ENCODE results near the gene HOXA6.

The HOXA6 gene

DNA sequence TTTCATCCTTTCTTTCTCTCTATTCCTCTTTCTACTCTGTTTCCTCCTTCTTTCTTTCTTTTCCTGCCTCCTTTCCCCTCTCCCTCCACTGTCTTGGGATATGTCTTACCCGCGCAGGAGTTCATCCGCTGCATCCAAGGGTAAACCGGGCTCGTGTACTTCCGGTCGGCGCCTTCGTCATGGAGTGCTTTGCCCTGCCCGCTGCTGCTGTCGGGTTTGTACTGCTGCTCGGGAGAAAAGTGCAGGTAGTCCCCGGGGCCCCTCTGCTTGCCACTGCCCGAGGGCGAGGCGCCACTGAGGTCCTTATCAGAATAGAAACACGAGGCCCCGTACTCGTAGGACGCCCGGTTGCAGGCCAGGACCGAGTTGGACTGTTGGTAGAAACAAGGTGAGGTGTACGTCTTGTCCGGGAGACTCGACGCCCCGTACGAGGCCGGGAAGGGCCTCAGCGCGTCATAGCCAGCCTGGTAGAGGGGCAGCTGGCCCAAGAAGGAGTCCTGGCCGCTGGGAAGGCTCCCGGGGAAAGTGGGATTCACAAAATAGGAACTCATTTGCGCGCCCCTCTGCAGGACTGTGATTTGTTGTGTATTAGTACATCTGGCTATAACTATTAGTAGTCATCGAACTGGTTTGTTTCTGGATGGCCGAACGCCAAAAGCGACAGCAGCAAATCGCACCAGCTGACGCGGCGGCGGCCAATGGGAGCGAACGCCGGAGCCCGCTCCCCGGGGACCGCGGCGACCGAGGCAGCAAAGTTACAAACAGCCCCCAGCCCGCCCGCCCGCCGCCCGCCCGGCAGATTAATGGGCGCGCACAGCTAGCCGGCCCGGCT is at the start of gene HOXA6:
Gene HOXA6 (minus strand): TSS at position 576 of the 832 bp plus-strand sequence. CDS start 25 bp downstream, at position 551.
- DNase-seq: no peak

DNA sequence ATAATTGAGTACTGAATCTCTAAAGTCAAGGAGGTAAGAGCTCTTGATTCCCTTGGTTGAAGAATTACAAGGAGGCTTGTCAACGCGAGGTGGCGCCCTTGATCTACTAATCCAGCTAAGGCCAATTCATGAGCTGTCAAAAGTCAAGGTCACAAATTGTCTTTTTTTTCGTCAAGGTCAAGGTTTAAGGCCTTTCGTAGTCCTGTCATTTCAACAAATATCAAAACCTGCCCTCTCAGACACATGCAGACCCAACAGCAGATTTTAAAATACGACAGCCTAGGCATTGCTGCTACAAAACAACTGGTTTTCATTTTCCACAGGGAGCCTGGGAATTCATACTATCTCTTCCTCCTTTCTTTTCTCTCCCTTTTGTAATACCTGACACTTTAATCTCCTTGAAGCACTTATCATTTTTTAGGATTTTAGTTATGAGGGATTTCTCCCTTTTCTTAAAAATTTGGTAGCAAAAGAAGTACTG is 48.8 kb upstream of the HOXA6 start:
- DNase-seq: peak; percentile 77

DNA sequence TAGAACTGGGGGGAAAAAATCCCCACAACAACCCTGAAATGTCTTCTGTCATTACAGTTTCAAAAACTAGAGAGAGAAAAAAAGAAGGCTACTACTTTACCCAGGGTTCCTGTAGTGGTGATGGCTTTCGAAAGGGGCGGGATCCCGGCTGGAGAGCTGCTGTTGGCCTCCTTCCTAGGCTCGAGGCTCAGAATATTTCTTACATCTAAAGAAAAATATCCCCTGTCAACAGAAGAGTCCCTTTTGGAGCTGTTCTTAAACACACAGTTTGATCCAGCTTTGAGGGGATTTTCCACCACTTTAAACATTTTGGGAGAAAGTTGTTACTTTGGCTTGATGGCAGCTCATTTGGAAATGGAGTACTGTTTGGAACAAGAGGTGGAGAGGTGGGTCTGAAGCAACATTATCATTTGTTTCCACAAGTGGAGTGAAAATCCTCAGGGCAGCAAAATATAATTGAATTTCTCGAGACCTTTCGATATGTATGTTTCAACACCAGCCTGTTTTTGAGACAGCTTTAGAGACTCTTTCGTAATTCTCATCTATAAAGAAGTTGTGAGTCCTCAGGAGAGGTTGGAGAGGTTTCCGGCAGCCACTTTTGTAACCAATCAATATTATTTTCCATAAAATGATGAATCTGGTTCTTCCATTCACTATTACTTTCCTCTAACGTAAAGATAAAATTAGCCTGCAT is 47.3 kb upstream of the HOXA6 start:
- DNase-seq: no peak

DNA sequence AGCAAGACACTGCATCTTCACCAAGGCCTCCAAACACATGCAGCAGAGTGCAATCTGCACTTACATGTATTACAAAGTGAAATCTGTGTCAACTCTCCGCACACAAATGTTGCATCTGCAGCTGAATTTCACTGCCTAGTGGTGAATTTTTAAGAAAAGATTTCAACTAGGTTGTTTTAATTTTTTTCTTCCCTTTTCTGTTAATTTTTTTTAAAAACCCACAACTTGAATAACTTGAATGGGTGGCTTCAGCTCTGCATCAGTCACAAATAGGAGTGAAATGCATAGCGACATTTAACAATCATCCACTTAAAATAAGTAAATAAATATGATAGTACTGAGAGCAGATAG is 46.4 kb upstream of the HOXA6 start:
- DNase-seq: no peak

DNA sequence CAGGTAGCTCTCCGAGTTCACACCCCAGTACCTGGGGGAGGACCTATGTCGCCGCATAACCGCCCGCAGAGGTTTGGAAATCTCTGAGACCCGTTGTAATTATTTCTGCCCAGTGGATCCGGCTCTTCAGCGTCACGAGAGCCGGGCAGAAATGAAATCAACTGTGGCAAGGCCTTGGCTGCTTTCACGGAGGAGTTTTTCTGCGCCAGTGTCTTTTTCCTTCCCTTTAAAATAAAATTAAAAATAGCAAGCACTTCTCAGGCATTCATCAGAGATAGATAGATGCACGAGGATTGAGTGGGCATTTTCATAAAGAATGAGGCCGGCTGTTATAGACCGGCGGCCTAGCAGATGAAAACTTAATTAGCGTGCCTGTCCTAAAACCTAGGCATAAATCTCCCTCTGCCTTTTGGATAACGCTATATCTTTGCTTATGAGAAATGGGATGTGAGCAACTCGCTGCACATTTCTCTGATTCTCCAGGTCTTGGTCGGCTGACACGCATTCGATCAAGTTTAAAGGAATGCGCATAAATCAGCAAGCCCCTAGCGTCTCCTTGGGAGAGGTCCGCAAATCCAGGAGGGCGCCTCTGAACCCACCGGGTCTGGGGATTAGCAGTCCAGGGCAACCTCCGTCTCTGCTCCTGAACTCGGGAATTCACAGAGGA is 45.9 kb upstream of the HOXA6 start:
- DNase-seq: no peak

DNA sequence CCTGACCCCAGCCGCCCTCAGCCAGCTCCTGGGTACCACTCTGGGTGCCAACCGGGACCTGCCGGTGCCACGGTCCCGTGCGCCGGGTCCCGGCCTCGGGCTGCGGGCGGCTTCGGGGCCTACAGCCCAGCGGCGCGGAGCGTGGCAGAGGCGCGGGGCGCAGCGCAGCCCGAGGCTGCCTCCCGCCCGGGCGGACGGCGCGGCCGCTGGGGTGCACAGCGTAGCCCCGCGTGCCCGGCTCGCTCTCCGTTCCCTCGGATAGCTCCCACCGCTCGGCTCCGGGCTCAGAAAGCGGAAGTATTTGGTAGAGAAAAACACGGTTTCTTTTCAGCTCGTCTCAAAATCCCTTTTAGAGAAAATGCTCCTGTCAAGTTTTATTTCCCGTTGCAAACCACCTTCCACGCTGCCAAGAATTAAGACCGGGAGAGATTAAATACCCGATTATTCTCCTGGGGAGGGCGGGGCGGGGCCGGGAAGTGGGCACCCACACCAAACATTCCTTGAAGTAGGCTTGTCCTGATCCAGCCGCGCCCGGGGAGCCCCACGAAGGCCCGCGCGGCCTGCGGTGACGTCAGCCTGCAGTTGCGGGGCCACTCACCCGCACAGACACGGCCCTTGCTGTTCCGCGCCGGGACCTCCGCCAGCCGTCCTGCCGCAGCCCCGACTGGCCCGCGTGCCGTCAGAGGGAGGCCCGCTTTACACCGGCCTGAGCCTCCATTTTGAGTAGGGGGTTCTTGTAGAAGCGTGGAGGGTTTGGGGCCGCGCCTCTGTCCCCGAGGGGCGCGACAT is 45.2 kb upstream of the HOXA6 start:
- DNase-seq: no peak

DNA sequence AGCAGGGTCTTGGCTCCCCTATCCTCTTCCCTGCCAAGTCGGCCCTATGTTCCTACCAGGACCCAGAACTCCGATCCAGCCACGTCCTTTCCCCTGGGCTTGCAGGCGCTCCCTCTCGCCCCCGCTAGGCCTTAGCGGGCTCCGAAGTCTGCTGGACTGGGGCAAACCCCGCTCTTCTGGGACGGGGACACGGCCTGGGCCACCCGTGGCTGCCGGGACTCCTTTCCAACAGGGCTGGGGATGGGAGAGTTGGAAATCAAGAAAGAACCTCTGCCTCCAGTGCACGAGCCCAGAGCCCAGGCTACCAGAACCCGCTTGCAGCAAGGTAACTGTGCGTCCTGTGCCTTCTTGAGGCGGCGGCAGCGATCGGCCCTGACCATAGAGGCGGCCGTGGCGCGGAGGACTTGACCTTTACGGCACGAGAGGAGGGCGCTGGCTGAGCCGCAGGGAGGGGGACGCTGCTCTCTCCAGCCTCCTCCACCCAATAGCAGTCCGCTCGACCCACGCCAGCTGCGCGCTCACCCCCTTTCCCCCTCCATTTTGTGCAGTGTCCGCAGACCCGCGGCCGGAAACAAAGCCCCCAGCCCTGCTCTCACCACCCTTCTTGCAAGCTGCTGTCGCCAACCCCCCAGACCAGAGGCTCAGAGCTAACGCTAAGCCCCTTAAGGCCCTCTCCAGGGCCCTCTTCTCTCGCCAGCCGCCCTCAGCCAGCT is 44.4 kb upstream of the HOXA6 start:
- DNase-seq: no peak

DNA sequence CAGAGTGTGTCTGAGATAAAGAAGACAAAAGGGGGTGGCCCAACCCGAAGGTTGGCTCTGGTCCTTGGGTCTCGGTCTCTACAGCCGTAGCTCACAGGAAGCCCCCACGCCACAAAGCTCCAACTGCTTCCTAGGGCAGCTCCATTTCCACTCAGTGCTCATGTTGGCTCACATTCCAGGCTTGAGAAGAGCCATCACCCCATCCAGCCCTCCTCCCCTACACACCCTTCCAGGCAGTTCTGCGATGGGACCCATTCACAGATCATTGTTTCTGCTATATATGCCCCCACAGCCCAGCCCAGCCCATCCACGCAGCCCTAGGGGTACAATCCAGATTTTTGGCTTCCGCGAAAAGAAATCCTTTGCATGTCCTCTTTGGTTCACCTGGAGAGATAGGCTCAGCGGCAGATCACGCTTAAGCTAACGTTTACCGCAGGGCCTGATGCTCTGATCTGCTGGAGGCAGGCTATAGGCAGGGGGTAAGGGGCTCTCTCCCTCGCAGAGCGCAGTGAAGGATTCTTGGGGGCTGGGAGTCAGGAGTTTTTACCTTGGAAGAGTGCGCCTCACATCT is 43.7 kb upstream of the HOXA6 start:
- DNase-seq: no peak

DNA sequence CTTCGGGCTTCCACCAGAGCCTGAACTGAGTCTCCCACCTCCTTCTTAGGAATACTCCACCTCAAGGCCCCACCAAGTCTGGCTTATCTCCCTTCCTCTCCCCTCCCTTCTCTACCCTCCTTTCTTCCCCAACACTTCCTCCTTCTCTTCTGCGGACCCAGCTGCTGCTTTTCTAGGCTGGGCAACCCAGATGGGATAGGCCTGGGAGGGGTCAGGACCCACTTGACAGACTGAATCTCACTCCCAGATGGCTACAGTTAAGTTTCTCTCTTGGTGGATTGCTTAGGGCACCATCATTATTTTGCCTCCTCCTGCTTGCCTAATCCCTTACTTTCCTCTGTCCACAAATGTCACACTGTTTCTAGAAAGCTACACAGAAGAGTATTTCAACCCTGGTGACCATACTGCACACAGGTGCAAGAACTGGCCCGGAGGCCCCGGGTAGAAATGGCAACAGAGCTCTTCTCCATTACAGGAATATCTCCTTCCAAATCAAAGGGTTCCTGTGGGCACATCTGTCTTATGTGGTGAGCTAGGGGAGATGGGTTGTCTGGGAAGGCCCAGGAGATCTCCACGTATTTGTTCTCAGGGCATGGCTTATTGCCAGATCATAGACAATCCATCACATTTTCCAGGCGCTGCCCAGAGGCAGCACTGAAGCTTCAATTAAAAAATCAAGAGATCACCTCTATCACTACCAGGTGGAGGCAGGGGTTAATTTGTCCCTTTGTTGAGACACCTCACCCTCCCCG is 42.6 kb upstream of the HOXA6 start:
- no peak for DNase-seq

DNA sequence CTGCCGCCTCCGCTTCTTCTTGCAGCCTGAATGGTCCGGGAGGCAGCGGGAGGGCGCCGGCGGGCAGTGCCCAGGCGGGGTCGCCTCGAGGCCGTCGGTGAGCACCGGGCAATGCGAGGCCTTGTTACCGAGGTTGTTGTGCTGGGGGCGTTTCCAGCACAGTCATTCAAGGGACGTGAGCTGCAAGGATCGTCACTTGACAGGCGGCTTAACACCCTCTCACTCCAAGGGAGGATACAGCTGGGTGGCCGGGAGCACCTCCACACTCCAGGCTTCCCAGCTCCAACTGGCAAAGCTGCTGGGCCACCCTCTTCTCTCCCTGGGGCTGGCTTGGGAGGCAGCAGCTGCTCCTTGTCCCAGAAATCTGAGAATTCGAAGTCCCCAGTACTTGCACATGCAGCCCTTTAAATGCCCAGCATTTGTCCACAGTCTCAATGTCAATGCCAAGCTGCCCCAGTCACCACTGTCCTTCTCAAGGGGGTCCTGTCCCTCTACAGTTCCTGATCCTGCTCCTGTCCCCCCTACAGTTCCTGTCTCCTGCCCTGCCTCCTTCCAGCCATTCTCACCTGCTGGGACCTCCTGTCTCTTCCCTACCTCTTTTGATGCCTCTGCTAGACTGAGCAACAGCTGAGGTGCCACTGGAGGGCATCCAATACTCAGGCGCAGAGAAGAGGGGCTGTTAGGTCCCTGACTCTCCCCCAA is 41.9 kb upstream of the HOXA6 start:
- no peak for DNase-seq

DNA sequence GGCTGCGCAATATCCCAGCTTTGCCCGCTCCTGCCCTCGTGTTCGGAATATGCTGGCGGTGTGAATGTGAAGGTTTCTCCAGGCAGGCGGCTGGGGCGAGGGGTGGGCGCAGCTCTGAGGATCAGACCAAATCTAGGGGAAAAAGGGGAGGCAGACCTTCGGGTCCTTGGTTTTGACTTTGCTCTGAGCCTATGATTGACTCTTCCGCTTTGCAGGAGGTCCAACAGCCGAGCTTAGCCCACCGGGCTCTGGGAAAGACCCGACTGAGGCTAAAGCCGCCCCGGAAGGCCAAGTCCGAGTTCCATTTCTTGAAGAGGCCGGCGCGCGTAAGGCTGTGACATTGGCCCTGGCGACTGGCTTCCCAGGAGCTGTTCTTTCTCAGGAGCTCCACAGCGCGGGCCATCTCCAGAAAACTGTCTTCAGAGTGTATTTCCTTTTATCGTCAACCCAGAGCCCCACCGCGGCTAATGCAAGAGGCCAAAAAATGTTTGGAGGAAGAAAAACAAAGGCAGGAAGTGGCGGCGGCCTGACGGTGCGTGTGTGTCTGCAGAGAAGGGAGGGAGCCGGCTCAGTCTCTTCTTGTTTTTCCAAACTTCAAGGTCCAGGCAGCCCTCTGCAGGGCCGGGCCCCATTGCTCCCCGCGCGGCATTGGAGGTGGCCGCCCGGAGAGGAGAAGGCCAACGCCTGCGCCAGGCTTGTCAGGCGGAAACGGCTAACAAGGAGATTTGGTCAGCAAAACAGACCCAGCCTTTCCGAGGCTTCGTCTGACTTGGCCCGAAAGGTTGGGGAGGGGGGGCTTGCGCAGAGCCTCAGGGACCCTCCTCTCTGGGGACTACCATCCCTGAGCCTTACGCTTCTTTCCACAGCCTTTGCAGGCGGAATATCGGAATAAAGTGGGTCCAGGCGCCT is 41.1 kb upstream of the HOXA6 start:
- no peak for DNase-seq

DNA sequence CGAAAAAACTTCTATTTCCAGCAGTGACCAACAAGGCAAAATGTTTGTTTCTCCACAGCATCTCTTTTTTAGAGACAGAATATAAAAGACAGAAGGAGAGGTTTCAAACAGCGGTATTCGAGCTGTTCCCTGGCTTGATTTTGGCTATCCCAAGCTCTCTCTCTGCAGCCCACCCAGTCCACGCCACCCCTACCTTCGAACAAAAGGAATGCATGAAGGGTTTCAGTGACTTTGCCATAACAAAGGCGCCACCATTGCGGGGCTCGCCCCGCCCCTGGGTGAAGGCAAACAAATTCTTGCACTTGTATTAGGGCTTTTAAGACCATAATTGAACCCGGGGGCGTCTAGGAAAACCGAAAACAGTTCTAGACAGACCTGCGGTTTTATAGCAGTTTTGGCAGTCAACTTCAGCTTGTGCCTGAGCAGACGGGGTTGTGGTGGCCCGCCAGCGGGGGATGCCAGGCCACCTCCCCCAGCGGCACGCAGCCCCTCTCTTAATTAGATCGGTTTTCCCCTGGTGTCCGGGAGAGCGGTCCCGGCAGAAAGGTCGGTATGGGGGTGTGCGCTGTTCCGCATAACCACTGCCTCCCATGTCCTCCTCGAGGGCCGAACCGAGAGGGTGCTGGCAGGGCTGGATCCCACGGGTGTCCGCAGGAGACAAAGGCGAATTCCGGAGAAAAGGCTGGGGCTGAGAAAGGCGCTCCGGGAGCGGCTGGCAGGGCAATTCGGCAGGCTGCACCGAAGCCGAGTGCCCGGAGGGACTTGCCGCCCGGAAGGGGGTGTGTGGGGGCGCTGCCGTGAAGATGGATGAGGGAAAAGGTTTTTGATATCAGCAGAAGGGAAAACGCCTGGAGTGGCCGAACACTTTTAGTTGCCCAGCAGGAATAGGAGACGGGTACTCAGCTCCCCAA is 40.2 kb upstream of the HOXA6 start:
- no peak for DNase-seq

DNA sequence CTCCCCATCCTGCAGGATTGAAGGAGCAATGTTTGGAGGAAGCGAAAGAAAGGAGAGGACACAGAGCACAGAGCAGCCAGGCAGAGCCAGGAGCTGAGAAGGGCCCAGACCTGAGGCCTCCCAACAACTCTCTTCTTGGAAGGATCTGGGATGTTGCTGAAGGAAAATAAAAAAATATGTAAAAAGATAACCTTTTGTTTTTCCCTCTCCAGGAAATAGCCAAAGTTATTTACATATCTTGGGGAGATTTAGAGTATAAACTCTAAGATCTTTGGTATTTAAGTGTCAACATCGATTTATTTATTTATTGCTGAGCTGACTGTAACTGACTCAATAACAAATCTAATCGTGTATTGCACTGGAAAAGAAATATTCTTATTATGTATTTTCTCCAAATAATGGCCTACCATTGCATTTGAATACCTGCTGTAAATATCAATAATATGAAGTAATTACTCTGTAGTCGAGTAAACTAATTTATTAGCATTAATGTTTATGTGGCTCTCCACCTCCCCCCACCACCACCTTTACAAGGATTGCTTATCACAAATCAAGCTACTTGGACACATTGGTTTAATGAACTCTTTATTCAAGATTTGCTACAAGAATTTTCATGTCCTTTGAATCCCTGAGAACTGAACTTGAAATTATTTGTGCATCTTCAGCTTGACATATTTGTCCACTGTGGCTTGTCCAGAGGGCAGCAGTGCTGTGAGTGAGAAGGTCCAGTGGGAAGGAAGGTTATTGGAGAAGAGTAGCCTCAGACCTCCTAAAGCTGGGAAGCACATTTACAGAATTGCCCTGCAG is 39.3 kb upstream of the HOXA6 start:
- no peak for DNase-seq

DNA sequence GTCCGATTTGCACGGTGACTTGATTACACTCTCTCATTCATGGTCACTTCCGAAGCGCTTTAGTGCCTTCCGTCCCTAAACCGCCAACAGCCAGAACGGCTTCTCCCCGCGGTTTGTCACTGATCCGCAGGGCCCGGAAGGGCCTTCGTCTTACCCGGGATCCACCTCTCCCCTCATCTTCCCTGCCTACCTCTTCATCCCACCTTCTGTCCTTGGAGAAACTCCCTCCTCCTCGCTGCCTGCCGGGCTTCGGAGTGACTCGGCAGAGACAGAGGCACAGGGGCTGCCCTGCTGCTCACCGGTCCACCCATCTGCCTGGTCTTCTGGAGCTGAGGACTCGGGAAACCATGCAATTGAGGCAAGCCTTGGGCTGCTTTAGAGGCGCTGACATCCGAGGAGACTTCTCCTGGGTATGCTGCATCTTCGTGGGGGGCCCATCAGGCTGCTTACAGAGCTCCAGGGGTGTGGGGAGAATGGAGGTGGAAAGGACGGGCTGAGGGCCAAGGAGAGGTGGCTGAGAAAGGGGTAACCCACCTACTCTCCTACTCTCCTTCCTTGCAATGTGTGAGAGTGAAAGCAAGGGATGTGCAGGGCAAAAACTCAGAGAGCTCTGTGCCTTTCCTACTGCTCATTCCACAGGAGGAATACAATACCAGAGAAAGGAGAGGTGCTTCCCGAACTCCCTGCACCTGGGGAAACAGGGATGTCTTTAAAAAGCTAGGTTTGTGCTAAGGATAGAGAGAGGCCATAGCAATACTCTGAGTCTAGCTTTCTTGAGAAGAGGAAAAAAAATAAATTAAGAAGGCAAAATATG is 38.5 kb upstream of the HOXA6 start:
- DNase-seq: no peak

DNA sequence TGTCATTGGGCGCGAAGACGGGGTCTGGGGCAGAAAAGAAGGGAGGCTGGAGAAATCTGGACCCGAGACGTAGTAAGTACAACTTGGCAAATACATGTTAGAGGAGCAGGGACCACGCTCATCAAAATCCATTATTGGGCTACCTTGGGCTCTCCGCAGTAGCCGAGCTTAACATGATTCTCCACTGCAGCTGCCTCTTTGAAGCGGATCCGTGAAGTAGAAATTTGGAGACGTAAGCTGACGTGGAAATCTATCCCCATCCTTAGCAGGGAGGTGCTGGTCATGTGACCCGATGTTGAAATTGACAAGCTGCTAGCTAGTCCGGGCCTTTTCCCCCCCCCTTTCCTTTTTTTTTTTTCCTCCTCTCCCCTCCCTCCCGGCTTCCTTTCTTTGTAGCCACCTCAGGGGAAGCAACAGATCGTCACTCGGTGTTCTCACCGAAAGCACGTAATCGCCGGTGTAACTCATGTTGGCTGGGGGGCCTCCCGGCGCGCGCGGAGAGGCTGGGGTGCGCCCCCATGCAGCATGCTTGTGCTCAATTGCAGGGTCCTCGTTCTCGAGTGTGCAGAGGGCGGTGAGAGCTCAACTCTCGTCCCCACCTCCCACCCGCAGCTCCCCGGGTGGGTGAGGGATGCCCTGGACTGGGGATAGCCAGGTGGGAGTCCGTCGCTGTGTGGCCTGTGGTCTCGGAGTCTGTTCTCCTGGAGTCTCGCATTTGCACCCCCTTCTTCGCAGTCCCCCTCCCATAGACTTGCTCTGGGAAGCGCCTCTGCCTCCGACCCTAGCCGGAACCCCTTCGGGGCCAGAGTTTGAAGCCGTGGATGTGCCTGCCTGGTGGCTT is 37.7 kb upstream of the HOXA6 start, which contains the start of gene HOXA11:
Gene HOXA11 (minus strand): TSS at position 220 of the 841 bp plus-strand sequence. CDS start 88 bp downstream, at position 132.
- DNase-seq: no peak

All from activated CD4-positive, alpha-beta T cell treated with anti-CD3 and anti-CD28 coated beads, Interleukin-10, Interleukin-2, amounts not matched to agents 100 ng/mL and 50 ng/mL, durations not matched to agents 16 hours and 8 hours (primary cell).